ENCODE measurements around the gene HDGFL2.

- TF ChIP-seq CTCF (conservative IDR thresholded peaks at IDR 0.05 in 1 of 2, IDR thresholded peaks at IDR 0.05 in 1 of 2; ENCODE audit: low read depth in 1 of 2, low read length in 2 of 2) (no peak), EZH2 (IDR thresholded peaks at IDR 0.05; ENCODE audit: low read length, missing control alignments) (no peak)
These were observed 32.9 kb upstream of the HDGFL2 start for GRCh38 chr19:4439243-4439642.
